Activated CD4-positive, alpha-beta T cell treated with anti-CD3 and anti-CD28 coated beads for 1 hour (primary cell): ENCODE measurements around the gene CD247.

ENCODE experiments used
- DNase-seq: peaks from one replicate; pipeline ENCODE4 v3.0.0-alpha.2; 2020

Gene CD247

GRCh38 chr1:167434306-167434705 is 84.0 kb downstream of the CD247 start:
- no peak for DNase-seq

DNA sequence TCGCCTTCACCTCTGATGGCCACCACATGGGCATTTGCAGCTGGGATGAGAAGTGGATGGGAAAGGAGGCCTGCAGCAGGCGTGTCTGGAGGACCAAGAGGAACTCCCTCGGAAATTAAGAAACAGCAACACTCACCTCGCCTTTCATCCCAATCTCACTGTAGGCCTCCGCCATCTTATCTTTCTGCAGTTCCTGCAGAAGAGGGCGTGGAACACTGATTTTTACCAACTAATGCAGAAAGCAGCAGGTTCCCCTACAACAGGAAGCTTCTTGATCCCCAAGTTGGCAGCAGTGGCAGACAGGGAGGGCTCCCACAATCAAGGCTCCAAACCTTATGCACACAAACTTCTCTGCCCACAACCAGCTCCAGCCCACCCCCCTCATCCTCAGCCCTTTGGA is 84.4 kb downstream of the CD247 start:
- no peak for DNase-seq

GRCh38 chr1:167432780-167433179 is 85.5 kb downstream of the CD247 start:
- DNase-seq, result no peak

DNA sequence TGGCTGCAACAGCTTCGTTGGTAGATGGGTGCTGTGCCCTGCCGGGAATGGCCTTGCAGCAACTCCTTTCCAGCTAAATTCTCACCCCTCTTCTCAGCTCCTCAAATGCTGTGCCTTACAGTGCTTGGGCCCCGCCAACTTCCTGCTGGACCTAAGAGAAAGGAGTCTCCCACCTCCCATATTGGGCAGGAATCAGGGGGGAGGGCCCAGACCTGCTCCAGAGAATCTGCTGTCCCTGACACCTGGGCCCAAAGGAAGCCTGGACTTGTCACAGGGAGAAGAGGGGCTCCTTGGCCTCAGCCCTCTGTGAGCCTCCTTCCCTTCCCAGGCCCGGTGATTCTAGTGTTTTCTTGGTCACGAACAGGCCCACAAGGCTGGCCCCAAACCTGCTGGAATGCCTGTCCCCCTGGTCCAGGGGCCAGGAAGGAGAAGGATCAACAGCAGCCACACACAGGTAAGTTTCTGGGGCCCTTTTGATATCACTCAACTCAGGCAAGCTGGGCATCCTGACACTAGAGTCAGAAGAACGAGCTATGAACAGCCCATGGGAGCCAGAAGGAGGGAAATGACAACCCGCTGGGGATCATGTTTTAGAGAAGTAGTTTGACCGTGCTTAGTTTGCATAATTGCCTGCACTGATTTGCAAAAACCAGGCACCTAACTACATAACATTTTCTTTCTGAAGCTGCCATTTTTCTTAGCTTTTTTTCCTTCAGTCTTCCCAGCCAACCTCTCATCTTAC is 86.2 kb downstream of the CD247 start:
- DNase-seq, result no peak

DNA sequence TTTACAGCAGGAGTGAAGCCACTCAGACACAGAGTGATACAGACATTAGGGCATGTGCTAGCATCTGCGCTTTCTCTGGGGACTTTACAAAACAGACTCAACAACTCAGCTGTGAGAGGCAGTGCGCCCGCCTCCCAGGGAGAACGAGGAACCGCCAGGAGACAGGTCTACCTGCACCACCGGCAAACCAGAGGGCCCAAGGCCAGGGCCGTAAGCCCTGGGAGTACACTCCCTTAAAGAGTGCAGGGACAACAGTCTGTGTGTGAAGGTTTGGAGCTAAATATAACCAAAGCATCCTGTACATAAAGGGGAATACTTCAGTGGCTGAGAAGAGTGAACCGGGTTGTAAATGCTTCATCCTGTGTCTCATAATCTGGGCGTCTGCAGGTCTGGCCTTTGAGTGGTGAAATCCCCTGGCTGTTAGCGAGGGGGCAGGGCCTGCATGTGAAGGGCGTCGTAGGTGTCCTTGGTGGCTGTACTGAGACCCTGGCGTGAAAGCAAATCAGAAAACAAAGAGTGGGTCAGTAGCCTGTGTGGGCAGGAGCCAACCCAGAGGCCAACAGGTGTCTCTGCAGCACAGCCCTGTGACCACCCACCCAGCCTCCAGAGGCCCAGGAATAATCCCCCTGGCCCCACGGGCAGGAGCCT is 86.9 kb downstream of the CD247 start:
- DNase-seq, result no peak

DNA sequence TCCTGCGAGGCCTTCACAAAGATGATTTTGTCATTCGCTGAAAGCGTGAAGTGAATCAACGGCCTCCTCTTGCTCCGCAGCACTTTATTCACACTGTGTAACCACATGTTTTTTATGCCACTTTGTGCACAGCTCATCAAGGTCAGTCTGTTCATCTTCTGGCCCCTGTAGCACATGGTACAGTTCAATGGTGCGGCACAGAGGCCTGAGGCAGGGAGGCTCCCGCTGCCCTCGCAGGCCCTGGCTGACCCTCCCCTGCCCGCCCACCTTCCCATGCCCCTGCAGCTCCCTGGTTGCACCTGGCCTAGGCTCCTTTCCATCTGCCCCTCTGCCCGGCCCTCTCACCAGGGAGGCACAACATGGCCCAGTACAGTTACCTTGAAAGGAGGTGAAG is 87.5 kb downstream of the CD247 start:
- DNase-seq, result no peak

DNA sequence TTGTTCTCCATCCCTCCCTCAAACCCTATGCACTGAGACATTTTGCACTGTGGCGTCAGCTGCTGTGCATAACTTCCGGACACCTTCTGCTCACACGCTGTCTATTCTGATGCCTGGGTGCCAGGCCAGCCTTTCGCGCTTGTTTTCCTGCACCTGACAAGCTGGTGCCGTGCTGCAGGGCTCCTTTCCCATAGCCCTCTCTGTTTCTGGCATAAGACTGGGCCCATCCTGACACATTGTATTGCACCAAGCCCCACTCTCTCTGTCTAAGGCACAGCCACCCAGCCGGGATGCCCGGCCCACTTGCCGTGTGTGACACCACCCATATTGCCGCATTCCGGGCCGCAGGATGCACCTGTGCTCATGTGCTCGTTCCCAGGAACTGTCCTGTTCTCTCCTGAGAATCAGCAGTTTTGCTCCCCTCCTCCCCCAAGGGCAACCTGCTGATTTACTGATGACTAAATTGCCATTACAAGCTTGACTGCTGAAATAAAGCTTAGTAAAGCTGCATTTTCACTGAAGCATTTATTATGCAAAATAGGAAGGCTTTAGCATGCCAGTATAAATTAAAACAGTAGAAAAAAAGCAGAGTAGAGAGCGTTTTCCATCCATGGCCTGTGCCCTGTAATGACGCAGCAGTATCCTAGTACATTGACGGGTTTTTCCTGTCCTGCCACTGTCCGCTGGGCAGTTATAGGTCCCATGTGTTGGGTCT is 88.0 kb downstream of the CD247 start:
- no peak for DNase-seq

- DNase-seq, result no peak
These were observed 88.7 kb downstream of the CD247 start for GRCh38 chr1:167429612-167430011.

GRCh38 chr1:167428395-167428794 is 89.9 kb downstream of the CD247 start:
- DNase-seq, result no peak

DNA sequence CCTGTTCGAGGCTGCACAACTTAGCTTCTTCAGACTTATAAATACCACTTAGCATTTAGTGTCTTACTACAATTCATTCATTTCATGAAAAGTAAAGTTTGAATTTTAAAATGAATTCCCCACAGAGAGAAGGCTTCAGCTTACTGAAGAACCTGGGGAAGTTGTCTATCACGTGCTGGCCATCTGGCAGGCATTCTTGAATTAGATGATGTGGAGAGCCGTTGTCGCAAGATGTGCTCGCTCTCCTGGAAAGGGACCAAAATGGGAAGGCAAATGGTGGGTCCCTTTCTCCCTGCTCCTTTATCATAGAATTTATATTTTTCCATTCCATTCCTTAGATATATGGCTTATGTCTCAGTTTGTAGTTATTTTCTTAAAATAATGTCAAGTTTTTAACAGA is 90.5 kb downstream of the CD247 start:
- no peak for DNase-seq

DNA sequence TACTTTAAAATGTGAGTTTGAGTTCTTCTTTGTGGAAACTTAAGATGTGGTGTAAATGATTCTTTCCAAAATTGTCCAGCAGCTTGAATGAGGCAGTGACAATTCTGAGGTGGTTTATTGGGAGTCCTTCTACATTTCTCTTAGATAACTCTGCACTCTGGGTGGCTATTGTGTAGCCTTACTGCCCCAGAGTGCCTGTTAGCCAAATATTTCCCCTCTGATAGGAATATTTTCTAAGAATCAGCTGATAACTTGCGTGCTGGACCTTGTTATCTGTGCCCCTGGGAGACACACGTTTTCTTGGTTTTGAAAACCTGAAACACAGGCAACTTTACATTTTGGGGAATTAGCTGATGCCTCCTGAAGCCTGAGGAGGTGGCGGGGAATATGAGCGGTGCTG is 91.6 kb downstream of the CD247 start:
- DNase-seq, result no peak

GRCh38 chr1:167425482-167425881 is 92.8 kb downstream of the CD247 start:
- no peak for DNase-seq

DNA sequence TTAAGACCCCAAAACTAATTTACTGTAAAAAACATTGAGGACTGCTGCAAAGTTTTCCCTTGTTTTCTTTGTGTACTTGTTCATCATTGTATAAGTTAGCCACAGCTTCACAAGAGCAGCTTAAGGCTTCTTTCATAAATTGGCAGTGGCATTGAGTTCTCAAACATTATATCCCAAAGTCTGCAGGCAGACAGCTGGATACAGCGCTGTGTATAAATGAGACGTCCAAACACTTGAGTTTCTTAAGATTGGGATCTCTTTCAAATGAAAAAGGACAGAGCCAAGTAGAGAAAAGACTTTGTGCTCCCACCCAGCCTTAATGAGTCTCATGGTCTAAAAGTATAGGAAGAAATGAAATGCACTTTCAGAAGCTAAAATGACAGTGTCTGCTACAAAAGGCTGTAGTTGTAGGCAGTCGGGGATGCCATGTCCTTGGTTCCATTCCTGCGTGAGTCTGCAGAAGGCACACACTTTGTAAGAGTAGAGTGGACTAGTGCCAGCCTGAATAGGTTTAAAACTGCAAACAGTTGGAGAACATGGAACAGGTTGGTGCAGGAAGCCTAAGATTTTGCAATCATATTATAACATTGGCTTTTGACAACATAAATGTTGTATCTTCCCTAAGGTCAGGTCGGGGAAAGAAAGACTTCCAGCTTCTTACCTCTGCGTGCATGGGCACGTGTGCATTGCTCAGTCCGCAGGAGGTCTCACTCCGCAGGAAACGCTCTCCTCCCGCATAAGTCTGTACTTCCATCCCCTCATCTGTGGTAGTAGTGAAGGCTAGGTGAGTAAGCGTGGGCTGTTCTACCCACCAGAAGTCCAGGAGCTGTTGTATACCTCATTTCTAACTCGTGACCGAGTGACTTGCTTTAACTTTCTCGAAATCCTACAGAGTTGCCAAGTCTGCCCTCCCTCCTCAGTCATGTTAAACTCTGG is 94.4 kb downstream of the CD247 start:
- DNase-seq, result no peak

GRCh38 chr1:167420510-167420909 is 97.8 kb downstream of the CD247 start:
- DNase-seq, result no peak

- DNase-seq, result no peak
These were observed 99.1 kb downstream of the CD247 start for GRCh38 chr1:167419245-167419644.

DNA sequence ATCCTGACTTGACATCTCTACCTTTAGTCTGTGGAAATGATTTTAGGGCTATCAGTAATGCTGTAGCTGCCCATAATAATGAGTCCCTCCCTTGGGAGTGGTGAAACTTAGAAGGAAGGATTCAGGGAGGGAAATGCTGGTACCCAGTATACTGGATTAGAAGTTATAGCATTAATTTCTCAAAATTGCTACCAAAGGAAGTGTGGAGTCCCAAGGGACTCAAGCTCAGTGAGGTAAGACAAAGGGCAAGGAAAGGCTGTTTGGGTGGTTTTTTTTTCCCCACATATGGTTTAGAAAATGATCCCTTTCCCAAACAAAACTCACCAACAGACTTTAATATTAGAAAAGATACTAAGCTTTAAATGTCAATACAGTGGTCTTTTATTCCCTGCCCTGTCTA is 99.9 kb downstream of the CD247 start:
- no peak for DNase-seq

DNA sequence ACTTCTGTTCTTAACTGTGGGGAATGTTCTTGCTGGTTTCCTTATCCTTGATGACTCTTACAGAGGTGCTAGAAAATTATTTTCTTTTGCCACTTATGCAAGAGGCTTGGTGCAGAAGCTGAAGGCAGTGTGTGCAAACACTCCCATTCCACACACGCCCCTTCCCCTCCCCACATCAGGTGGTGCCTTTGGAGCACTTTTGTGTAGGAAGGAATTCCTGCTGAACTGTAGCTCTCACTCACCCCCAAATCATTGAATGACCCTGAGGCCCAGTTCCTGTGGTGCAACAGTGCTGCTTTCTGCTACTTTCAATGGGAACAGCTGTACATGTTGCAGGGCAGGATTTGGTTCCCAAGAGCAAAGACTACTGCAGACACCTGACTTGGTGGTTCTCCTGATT is 101.8 kb downstream of the CD247 start:
- DNase-seq, result no peak

GRCh38 chr1:167413328-167413727 is 105.0 kb downstream of the CD247 start:
- no peak for DNase-seq

GRCh38 chr1:167412920-167413319 is 105.4 kb downstream of the CD247 start:
- DNase-seq, result no peak

GRCh38 chr1:167412072-167412471 is 106.3 kb downstream of the CD247 start:
- no peak for DNase-seq

DNA sequence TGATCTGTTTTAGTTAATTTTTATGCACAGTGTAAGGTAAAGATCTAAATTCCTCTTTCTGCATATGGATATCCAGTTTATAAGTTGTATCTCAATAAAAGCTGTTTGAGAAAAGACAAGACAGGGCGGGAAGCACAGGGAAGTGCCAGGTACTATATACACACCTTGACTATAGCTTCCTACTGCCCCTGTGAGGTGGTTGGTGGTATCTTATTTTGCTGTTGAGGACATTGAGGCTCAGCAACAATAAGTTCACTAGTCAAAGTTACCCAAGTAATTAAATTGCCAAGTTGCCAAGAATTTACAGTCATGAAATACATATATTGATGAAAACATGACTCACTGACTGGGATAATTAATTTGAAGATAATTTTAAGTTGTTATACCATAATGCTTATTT is 109.1 kb downstream of the CD247 start:
- no peak for DNase-seq

- DNase-seq, result no peak
These were observed 110.0 kb downstream of the CD247 start for GRCh38 chr1:167408355-167408754.

- no peak for DNase-seq
These were observed 113.4 kb downstream of the CD247 start for GRCh38 chr1:167404908-167405307.
